IPS-15b (cell line): ENCODE measurements around the gene MESP2.
A peak's percentile ranks its signal among the peaks of the same experiment; 100 is the strongest.

ENCODE experiments used
- H3K27me3 ChIP-seq: one replicate; pipeline ENCODE4 v1.6.1; 2013; ENCODE audit warnings: low read length; ENCODE audit not compliant: control insufficient read depth, insufficient read depth
- H3K36me3 ChIP-seq: one replicate; pipeline ENCODE4 v1.6.1; 2013; ENCODE audit warnings: low read length; ENCODE audit not compliant: control insufficient read depth, insufficient read depth
- H3K4me1 ChIP-seq: one replicate; pipeline ENCODE4 v1.6.1; 2013; ENCODE audit warnings: mild to moderate bottlenecking, low read length; ENCODE audit not compliant: control insufficient read depth, insufficient read depth
- H3K4me3 ChIP-seq: one replicate; pipeline ENCODE4 v1.5.1; 2013; ENCODE audit warnings: low read depth, low read length
- H3K9ac ChIP-seq: one replicate; pipeline ENCODE4 v1.6.1; 2013; ENCODE audit warnings: low read depth, mild to moderate bottlenecking, low read length
- H3K9me3 ChIP-seq: one replicate; pipeline ENCODE4 v1.6.1; 2013; ENCODE audit warnings: mild to moderate bottlenecking, low read length; ENCODE audit not compliant: control insufficient read depth, insufficient read depth

Gene MESP2

DNA sequence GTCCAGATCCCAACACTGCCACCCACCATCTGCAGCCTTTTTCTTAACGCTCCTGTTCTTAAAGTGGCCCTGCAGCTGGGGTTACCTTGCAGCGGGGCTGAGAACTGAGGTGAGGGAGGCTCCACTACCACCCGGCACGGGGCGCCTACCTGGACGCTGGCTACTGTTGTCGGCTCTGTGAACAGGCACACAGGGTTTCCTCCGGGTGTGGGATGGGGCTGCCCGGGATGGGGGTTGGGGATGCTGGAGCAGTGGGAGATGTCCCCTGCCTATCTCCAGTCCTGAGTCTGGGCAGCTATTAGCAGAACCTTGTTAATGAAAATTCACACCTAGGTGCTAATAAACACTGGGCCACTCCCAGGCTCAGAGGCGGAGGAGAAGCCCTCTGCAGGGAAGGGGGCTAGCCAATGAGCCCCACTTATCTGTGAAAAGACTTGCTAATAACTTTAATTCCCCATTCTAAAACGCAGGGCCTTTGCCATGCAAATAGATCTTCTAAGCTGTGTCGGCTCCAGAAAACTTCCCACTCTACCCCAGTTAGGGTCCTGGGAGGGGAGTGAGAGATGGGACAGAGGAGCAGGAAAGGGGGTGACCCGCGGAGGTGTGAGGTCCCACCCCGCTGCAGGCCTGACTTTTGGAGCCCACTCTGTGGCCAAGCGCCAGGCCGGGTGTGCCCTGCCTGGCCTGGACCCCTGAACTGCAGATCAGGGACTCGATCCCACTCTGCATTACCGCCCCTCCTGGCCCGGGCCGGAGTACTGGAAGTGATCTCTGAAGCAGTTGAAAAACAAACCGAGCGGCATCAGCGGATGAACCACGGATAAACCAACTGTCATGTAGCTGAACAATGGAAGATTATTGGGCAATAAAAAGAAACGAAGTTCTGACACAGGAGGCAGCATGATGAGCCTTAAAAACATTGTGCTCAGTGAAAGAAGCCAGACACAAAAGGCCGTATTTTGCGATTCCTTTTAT is 28.1 kb upstream of the MESP2 start:
- H3K9me3 ChIP-seq = no peaks in the 10 kb centered on the region
- H3K4me1 ChIP-seq = peaks cover 10% of the 10 kb centered on the region
- H3K9ac ChIP-seq = no peak overlapping the region
- H3K36me3 ChIP-seq = no peaks in the 10 kb centered on the region
- peaks cover 68% of the 10 kb centered on the region for H3K27me3 ChIP-seq
- H3K4me3 ChIP-seq = peak overlapping the region; percentile 32

DNA sequence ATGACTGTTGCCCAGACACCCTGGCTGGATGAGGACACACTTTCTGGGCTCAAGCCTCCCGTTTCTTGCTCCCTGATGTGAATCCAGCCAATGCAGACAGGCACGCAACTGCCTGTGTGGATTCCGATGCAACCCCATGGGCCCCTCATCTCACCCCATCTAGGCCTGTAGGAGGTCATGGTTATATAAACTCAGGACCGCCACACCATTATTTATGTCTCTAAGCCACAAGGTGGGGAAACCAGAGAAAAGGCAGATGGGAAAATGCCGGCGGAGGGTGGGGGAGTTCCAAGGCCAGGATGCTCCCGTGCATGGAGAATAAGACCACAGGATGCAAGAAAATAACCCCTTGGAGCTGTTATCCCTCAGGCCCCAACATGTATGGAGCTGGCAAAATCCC is 27.1 kb upstream of the MESP2 start:
- Histone ChIP-seq H3K9ac (no peak overlapping the region), H3K4me3 (peak overlapping the region; percentile 41), H3K4me1 (peaks cover 10% of the 10 kb centered on the region), H3K36me3 (no peaks in the 10 kb centered on the region), H3K27me3 (peaks cover 72% of the 10 kb centered on the region), H3K9me3 (no peaks in the 10 kb centered on the region)

DNA sequence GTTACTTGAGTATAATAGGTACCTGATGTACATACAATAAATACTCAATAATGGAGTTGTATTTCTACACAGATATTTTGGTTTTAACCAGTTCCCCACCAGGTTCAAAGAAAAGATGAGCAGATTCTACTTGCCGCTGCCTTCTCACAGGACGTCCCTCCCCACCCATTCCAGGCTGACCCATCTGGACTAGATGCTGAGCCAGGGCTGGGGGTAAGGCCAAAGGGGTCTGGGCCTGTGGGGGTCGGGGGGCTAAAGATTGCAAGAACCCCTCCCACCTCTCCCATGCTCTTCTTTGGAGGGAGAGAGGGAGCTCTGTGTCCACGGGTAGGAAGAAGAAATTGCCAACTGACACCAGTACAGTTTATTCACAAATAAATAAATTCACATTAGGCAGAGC is 26.6 kb upstream of the MESP2 start:
- Histone ChIP-seq H3K9ac (no peak overlapping the region), H3K36me3 (no peaks in the 10 kb centered on the region), H3K4me3 (peak overlapping the region; percentile 41), H3K4me1 (peaks cover 10% of the 10 kb centered on the region), H3K9me3 (no peaks in the 10 kb centered on the region), H3K27me3 (peaks cover 71% of the 10 kb centered on the region)

- Histone ChIP-seq H3K4me1 (peaks cover 10% of the 10 kb centered on the region), H3K4me3 (peak overlapping the region; percentile 41), H3K9ac (no peak overlapping the region), H3K27me3 (peaks cover 66% of the 10 kb centered on the region), H3K36me3 (no peaks in the 10 kb centered on the region), H3K9me3 (no peaks in the 10 kb centered on the region)
These were observed 26.1 kb upstream of the MESP2 start for GRCh38 chr15:89749951-89750559.

DNA sequence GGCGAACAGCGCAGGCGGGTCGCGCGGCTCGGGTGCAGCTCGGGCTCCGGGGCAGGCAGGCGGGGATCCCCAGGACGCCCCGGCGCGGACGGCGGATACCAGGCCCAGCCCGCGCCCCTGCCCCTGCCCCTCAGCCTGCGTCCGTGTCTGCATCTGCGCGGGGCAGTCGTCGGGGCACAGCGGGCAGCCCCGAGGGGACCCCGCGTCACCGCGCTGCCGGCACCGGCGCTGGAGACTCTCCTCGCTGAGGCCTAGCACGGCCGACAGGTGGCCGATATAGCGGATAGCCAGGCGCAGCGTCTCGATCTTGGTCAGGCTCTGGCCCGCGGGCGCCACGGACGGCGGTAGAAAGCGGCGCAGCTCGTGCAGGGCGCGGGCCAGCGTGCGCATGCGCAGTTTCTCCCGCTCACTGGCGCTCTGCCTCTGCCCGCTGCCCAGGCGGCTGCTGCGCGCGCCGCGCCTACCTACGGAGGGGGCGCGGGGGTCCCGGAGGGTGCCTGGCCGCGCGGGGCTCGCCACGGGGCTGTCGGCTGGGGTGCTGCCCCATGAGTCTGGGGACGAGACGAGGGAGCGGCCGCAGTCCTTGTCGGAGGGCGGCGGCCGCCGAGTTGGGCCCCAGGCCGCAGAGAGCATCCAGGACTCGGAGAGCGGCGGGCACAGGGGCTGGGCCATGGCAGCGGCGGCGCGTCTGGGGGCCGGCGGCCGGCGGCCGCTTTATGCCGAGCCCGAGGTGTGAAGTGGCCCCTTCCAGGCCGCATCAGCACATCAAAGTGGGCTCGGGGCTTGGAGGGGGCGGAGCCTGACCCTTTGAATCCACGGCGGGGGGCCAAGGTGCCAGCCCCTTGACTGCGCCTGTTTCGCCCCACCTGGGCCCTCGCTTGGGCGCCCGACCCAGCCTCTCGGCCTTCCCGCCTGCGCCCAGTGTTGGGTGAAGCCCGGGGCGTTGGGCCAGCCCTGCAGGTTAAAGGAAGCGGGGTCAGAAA is 25.3 kb upstream of the MESP2 start, which contains the start of gene MESP1:
MESP1 (minus strand) TSS at position 690 of the 983 bp plus-strand sequence; CDS start at position 672, 18 bp downstream.
- peaks cover 62% of the 10 kb centered on the region for H3K27me3 ChIP-seq
- H3K9me3 ChIP-seq = no peaks in the 10 kb centered on the region
- H3K36me3 ChIP-seq = no peaks in the 10 kb centered on the region
- H3K4me3 ChIP-seq = peak within 1 kb of the TSS; percentile 41
- peaks cover 10% of the 10 kb centered on the region for H3K4me1 ChIP-seq
- H3K9ac ChIP-seq = no peak within 1 kb of the TSS

- Histone ChIP-seq H3K27me3 (peaks cover 58% of the 10 kb centered on the region), H3K9me3 (no peaks in the 10 kb centered on the region), H3K4me3 (peak overlapping the region; percentile 41), H3K36me3 (no peaks in the 10 kb centered on the region), H3K4me1 (peaks cover 10% of the 10 kb centered on the region), H3K9ac (no peak overlapping the region)
These were observed 24.4 kb upstream of the MESP2 start for GRCh38 chr15:89751748-89752147.

- peaks cover 8% of the 10 kb centered on the region for H3K4me1 ChIP-seq
- no peak overlapping the region for H3K9ac ChIP-seq
- no peaks in the 10 kb centered on the region for H3K9me3 ChIP-seq
- peaks cover 37% of the 10 kb centered on the region for H3K27me3 ChIP-seq
- H3K4me3 ChIP-seq = no peak overlapping the region
- H3K36me3 ChIP-seq = no peaks in the 10 kb centered on the region
These were observed 22.3 kb upstream of the MESP2 start for GRCh38 chr15:89753855-89754254.

GRCh38 chr15:89754361-89755154 is 21.6 kb upstream of the MESP2 start:
- peaks cover 30% of the 10 kb centered on the region for H3K27me3 ChIP-seq
- no peak overlapping the region for H3K4me3 ChIP-seq
- no peaks in the 10 kb centered on the region for H3K36me3 ChIP-seq
- no peak overlapping the region for H3K9ac ChIP-seq
- H3K9me3 ChIP-seq = no peaks in the 10 kb centered on the region
- H3K4me1 ChIP-seq = peaks cover 5% of the 10 kb centered on the region

GRCh38 chr15:89755701-89756100 is 20.4 kb upstream of the MESP2 start:
- no peak overlapping the region for H3K4me3 ChIP-seq
- H3K4me1 ChIP-seq = peaks cover 7% of the 10 kb centered on the region
- H3K9me3 ChIP-seq = no peaks in the 10 kb centered on the region

DNA sequence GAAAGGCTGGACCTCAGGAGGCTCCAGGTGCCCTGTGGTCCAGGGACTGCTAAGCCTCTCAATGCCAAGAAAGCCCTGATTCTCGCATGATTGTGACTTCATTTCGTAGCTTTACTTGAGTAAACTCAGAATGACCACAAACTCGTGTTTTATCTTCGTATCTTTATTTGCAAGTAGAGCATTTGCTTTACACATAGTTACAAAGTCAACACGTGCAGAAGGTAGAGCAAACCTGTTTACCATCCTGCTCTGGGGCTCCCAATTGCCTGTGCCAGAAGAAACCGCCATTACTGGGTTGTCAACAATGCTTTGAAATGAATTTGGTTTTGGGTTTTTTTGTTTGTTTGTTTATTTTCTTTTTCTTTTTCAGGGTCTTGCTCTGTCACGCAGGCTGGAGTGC is 19.2 kb upstream of the MESP2 start:
- Histone ChIP-seq H3K9me3 (no peaks in the 10 kb centered on the region), H3K27me3 (peaks cover 17% of the 10 kb centered on the region), H3K9ac (no peak overlapping the region), H3K4me3 (no peak overlapping the region), H3K4me1 (peaks cover 3% of the 10 kb centered on the region), H3K36me3 (no peaks in the 10 kb centered on the region)

More at GRCh38 chr15:89755701-89756100, 20.4 kb upstream of the MESP2 start:
- Histone ChIP-seq H3K27me3 (peaks cover 23% of the 10 kb centered on the region), H3K9ac (no peak overlapping the region), H3K36me3 (no peaks in the 10 kb centered on the region)
